Endothelial cell of umbilical vein (primary cell): ENCODE data around the gene GRIK1.

Experiments
- EZH2 ChIP-seq: IDR thresholded peaks from 2 replicates; pipeline ENCODE4 v1.6.1; 2012; ENCODE audit warnings: borderline replicate concordance, low read depth, mild to moderate bottlenecking, moderate library complexity, low read length, inconsistent platforms; ENCODE audit not compliant: severe bottlenecking
- JUN ChIP-seq: IDR thresholded peaks from 2 replicates; pipeline ENCODE4 v1.6.1; 2011; ENCODE audit warnings: borderline replicate concordance, low read depth; ENCODE audit not compliant: insufficient read length, insufficient read depth
- MYC ChIP-seq: IDR thresholded peaks from one replicate; pipeline ENCODE4 v1.6.1; 2011; ENCODE audit warnings: mild to moderate bottlenecking, low read depth, low read length
- POLR2A ChIP-seq: IDR thresholded peaks from 2 replicates; pipeline ENCODE4 v1.6.1; 2012; ENCODE audit warnings: low read depth, mild to moderate bottlenecking, control low read depth, low read length
- TF ChIP-seq, protein P1 (sequence below), 2 donors: IDR thresholded peaks; 1 replicate in 1 of 2; 2 replicates in 1 of 2; pipeline ENCODE4 v1.5.1; 2011; ENCODE audit warnings: low read length in 2 of 2, mild to moderate bottlenecking in 2 of 2, moderate library complexity in 2 of 2, control low read depth in 1 of 2, inconsistent platforms in 1 of 2, low read depth in 1 of 2; ENCODE audit not compliant: insufficient read depth in 1 of 2; ENCODE audit errors: extremely low read depth in 1 of 2
- TF ChIP-seq, protein P2 (sequence below): IDR thresholded peaks from 2 replicates; pipeline ENCODE4 v1.6.1; 2011; ENCODE audit not compliant: insufficient read depth, insufficient read length

GRCh38 chr21:29638138-29638537 is 301.7 kb downstream of the GRIK1 start:
- TF ChIP-seq, protein P1, sequence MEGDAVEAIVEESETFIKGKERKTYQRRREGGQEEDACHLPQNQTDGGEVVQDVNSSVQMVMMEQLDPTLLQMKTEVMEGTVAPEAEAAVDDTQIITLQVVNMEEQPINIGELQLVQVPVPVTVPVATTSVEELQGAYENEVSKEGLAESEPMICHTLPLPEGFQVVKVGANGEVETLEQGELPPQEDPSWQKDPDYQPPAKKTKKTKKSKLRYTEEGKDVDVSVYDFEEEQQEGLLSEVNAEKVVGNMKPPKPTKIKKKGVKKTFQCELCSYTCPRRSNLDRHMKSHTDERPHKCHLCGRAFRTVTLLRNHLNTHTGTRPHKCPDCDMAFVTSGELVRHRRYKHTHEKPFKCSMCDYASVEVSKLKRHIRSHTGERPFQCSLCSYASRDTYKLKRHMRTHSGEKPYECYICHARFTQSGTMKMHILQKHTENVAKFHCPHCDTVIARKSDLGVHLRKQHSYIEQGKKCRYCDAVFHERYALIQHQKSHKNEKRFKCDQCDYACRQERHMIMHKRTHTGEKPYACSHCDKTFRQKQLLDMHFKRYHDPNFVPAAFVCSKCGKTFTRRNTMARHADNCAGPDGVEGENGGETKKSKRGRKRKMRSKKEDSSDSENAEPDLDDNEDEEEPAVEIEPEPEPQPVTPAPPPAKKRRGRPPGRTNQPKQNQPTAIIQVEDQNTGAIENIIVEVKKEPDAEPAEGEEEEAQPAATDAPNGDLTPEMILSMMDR (IDR thresholded peaks at IDR 0.05; ENCODE audit: extremely low read depth in 1 of 2, insufficient read depth in 1 of 2, low read depth in 1 of 2, low read length in 2 of 2): no peak
- TF ChIP-seq, protein P2, sequence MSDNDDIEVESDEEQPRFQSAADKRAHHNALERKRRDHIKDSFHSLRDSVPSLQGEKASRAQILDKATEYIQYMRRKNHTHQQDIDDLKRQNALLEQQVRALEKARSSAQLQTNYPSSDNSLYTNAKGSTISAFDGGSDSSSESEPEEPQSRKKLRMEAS: no peak
- TF ChIP-seq POLR2A (no peak), EZH2 (no peak), JUN (no peak), MYC (no peak)
